KMS-11 (cell line): ENCODE measurements around the gene NKD1.

Source experiments
- H2AFZ ChIP-seq: fragments of 200-600 bp; sonication (generic); 2 replicates; pipeline ENCODE4 v1.6.1; 2016; ENCODE audit warnings: antibody characterized with exemption, mixed run types, low read depth
- H3K27ac ChIP-seq: fragments of 200-600 bp; sonication (generic); 2 replicates; pipeline ENCODE4 v1.6.1; 2016; ENCODE audit warnings: mild to moderate bottlenecking, mixed run types
- H3K27me3 ChIP-seq: fragments of 200-600 bp; sonication (generic); 2 replicates; pipeline ENCODE4 v1.6.1; 2017; ENCODE audit warnings: mild to moderate bottlenecking, low read depth, mixed run types, moderate library complexity; ENCODE audit not compliant: insufficient read depth
- H3K36me3 ChIP-seq: fragments of 200-600 bp; sonication (generic); 2 replicates; pipeline ENCODE4 v1.6.1; 2017; ENCODE audit warnings: mild to moderate bottlenecking, mixed run types; ENCODE audit not compliant: insufficient read depth
- H3K4me1 ChIP-seq: fragments of 200-600 bp; sonication (generic); 2 replicates; pipeline ENCODE4 v1.6.1; 2016; ENCODE audit warnings: mild to moderate bottlenecking, low read depth, mixed run types; ENCODE audit not compliant: poor library complexity, severe bottlenecking
- H3K4me2 ChIP-seq: fragments of 200-600 bp; sonication (generic); 2 replicates; pipeline ENCODE4 v1.7.0; 2016; ENCODE audit warnings: mild to moderate bottlenecking, mixed run types
- H3K4me3 ChIP-seq: fragments of 200-600 bp; sonication (generic); IDR thresholded peaks from 2 replicates; pipeline ENCODE4 v1.6.1; 2017; ENCODE audit warnings: low read depth, low read length, mixed read lengths; ENCODE audit not compliant: insufficient read depth
- H3K79me2 ChIP-seq: fragments of 200-600 bp; sonication (generic); 2 replicates; pipeline ENCODE4 v1.6.1; 2016; ENCODE audit warnings: low read depth, mixed run types; ENCODE audit not compliant: insufficient read depth
- H3K9ac ChIP-seq: fragments of 200-600 bp; sonication (generic); 2 replicates; pipeline ENCODE4 v1.6.1; 2016; ENCODE audit warnings: mild to moderate bottlenecking, mixed run types
- H4K20me1 ChIP-seq: fragments of 200-600 bp; sonication (generic); 2 replicates; pipeline ENCODE4 v1.6.1; 2016; ENCODE audit warnings: mild to moderate bottlenecking, mixed run types; ENCODE audit not compliant: insufficient read depth
- TF ChIP-seq, protein P1 (sequence below): fragments of 200-600 bp; sonication (generic); conservative IDR thresholded peaks from 2 replicates; pipeline ENCODE4 v1.6.1; 2017; ENCODE audit warnings: low read depth, mild to moderate bottlenecking, antibody characterized with exemption, low read length, moderate library complexity, mixed read lengths

NKD1 gene

DNA sequence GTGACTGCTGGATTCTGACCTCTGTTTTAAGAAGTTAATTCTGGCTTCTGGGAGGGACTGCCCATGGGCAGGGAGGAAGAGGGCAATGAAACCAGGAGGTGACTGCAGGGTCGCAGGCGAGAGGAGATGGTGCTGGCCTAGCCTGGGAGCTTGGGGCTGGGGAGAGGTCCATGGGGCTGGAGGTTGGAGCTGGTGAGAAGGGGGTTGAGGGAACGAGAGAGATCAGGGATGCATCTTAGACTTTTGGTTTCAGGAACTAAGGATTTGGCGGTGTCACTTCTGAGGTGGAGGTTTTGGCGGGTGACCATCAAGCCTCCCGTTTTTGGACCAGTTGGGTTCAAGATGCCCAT lies 64.6 kb downstream of the NKD1 start:
- H3K27ac ChIP-seq = no peak overlapping the region
- no peaks in the 10 kb centered on the region for H4K20me1 ChIP-seq
- no peaks in the 10 kb centered on the region for H3K27me3 ChIP-seq
- H3K9ac ChIP-seq = no peak overlapping the region
- no peaks in the 10 kb centered on the region for H3K4me1 ChIP-seq
- H3K4me2 ChIP-seq = no peak overlapping the region
- H3K4me3 ChIP-seq = no peak overlapping the region
- H2AFZ ChIP-seq = no peak overlapping the region
- H3K36me3 ChIP-seq = no peaks in the 10 kb centered on the region
- TF ChIP-seq, protein P1, sequence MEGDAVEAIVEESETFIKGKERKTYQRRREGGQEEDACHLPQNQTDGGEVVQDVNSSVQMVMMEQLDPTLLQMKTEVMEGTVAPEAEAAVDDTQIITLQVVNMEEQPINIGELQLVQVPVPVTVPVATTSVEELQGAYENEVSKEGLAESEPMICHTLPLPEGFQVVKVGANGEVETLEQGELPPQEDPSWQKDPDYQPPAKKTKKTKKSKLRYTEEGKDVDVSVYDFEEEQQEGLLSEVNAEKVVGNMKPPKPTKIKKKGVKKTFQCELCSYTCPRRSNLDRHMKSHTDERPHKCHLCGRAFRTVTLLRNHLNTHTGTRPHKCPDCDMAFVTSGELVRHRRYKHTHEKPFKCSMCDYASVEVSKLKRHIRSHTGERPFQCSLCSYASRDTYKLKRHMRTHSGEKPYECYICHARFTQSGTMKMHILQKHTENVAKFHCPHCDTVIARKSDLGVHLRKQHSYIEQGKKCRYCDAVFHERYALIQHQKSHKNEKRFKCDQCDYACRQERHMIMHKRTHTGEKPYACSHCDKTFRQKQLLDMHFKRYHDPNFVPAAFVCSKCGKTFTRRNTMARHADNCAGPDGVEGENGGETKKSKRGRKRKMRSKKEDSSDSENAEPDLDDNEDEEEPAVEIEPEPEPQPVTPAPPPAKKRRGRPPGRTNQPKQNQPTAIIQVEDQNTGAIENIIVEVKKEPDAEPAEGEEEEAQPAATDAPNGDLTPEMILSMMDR = no peak
- no peaks in the 10 kb centered on the region for H3K79me2 ChIP-seq

DNA sequence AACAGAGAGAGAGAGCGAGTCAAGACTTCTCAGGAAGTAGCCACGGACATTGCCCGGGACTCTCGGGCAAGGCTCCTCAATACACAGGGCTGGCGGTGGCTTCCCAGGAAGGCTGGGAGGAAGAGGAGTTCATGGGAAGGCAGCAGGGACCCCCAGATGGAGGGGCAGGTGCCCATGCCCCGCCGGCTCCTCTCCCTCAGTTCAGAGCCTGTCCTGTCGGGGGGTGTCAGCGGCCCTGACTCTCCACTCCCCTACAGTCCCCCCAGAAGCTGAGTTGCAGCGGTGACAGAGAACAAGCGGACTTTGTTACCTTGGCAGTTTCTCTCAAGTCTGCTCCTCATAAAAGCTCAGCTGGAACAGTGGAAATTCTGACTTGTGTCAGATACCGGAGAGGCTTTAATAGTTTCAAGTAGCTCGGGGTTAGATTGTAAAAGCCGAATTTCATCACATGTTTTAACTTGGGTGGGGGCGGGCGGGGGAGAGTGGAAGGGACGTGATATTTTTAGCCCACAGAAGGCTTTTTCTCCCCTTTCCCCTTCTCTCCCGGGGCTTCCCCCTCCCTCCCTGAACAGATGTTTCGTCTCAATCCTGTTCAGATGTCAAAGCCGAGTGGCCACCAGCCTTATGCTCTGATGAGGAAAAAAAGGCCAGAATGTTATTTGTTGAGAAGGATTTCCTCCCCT lies 65.2 kb downstream of the NKD1 start:
- Histone ChIP-seq H3K36me3 (no peaks in the 10 kb centered on the region), H3K4me2 (no peak overlapping the region), H3K4me3 (no peak overlapping the region), H3K27ac (no peak overlapping the region), H3K9ac (no peak overlapping the region), H4K20me1 (no peaks in the 10 kb centered on the region), H3K4me1 (no peaks in the 10 kb centered on the region), H3K27me3 (no peaks in the 10 kb centered on the region), H3K79me2 (no peaks in the 10 kb centered on the region), H2AFZ (no peak overlapping the region)
- TF ChIP-seq, protein P1 = no peak

DNA sequence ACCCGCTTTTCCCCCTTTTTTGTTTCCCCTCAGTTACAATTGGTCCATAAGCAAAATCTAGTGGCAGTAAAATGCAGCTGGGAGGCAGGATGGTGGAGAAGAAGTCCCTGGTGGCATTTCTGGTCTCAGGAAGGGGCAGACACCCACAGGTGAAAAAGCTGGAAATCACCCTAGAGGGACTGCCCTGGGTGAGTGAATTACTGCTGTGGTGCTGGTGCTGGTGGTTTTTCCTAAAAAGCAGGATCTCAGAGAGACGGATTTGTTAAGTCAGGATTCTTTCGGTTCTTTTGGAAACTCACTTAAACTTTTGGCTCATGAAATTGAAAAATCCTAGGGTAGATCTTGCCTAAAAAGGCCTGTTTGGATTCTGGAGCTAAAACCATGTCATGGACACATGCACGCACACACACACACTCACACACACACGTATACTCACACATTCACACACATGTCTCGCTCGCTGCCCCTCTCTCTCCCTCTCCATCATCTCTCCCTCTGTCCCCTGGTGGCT lies 65.8 kb downstream of the NKD1 start:
- H3K36me3 ChIP-seq = no peaks in the 10 kb centered on the region
- no peaks in the 10 kb centered on the region for H3K27me3 ChIP-seq
- H3K79me2 ChIP-seq = no peaks in the 10 kb centered on the region
- H2AFZ ChIP-seq = no peak overlapping the region
- TF ChIP-seq, protein P1 = no peak
- H3K4me3 ChIP-seq = no peak overlapping the region
- no peaks in the 10 kb centered on the region for H4K20me1 ChIP-seq
- H3K4me1 ChIP-seq = no peaks in the 10 kb centered on the region
- no peak overlapping the region for H3K9ac ChIP-seq
- no peak overlapping the region for H3K27ac ChIP-seq
- H3K4me2 ChIP-seq = no peak overlapping the region

DNA sequence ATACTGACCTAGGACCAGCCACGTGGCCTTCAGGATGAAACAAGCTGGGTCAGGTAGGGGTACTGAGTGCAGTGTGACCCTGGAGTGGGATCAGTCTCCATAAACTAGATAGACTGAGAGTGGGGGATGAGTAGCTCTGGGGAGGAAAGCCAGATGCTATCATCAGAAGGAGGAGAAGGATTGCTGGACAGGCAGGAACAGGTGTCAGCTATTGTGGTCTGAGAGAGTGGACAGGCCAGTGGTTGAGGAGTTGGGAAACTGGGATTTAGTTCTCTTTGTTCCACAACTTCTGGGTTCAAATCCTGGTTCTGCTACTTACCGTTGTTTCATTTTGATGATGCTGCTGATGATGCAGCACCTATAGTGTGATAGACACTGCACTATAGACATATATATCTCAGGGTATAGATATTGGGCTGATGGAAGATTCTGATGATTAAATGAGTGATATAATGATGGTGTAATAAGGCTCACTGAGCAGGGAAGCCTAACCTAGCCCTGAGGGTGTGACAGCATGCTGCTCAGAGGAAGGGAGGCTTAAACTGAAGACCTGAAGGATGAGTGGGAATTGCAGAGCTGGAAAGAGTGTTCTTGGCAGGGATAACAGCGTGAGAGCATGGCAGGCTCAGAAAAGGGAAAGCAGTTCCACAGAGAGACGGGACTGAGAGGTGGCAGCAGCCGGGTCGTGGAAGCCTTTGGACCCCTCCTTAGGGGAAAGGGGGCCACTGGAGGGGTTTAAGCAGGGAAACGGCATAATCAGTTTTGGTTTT lies 66.9 kb downstream of the NKD1 start:
- H4K20me1 ChIP-seq = no peaks in the 10 kb centered on the region
- no peak overlapping the region for H2AFZ ChIP-seq
- no peaks in the 10 kb centered on the region for H3K27me3 ChIP-seq
- no peak overlapping the region for H3K4me3 ChIP-seq
- H3K4me2 ChIP-seq = no peak overlapping the region
- H3K36me3 ChIP-seq = no peaks in the 10 kb centered on the region
- no peak overlapping the region for H3K27ac ChIP-seq
- H3K9ac ChIP-seq = no peak overlapping the region
- H3K4me1 ChIP-seq = no peaks in the 10 kb centered on the region
- H3K79me2 ChIP-seq = no peaks in the 10 kb centered on the region
- TF ChIP-seq, protein P1 = no peak
